NOMO-1 treated with dmso at 0.1 percent for 144 hours (cell line): ENCODE measurements around the gene MFAP4.

Experiments
- DNase-seq: peaks from one replicate; lab custom pipeline; 2025; ENCODE audit not compliant: unreplicated experiment; lab: John Stamatoyannopoulos, UW

Gene MFAP4

GRCh38 chr17:19386974-19387920 is at the start of gene MFAP4:
TSS of gene MFAP4 (minus strand) at chr17:19387190. CDS start at chr17:19387155, 35 bp downstream.
- no peak for DNase-seq

DNA sequence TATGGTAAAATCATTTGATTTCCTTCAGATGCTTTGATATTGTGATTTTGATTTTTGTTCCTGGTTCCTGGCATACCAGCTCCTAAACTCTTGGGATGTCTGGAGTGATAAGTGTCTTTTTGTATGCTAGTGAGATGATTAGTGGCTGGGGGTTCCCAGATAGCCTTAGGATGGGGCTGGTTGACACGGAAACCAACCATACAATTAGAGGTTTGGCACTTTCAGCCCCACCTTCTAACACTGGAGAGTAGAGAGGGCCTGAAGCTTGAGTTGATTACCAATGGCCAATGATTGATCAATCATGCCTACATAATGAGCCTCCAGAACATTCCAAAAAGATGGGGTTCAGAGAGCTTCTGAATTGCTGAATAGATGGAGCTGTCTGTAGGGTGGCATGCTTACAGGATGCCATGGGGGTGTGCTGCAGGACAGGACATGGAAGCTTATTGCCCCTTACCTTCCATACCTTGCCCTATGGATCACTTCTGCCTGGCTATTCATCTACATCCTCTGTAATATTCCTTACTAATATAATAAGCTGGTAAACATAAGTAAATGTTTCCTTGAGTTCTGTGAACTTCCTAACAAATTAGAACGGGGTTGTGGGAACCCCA is 46.8 kb upstream of the MFAP4 start:
- DNase-seq: no peak

DNA sequence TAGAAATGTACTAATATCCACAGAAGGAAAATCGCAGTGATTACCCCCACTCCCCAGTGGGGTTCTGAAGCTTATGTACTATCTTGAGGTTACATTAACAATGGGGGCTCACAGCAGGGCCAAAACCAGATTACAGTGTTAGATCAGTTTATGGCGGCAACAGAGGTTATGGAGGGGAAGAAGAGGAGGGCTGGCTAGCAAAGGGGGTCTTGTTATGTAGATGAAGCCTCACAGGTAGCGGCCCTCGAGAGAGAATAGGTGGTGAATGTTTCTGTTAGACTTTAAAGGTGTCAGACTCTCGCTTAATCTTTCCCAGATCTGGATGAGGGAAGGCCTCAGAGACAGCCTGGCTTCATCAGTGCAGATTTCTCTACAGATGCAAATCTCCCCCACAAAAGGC is 46.3 kb upstream of the MFAP4 start:
- no peak for DNase-seq

GRCh38 chr17:19431691-19432090 is 44.7 kb upstream of the MFAP4 start:
- DNase-seq: no peak

DNA sequence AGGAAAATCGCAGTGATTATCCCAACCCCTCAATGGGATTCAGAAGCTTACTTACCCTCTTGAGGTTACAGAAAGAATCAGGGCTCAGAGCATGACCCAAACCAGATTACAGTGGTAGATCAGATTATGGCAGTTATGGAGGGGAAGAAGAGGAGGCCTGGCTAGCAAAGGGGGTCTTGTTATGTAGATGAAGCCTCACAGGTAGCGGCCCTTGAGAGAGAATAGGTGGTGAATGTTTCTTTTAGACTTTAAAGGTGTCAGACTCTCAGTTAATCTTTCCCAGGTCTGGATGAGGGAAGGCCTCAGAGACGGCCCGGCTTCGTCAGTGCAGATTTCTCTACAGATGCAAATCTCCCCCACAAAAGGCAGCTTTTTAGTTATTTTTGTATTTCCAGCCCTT is 39.6 kb upstream of the MFAP4 start:
- DNase-seq: no peak

GRCh38 chr17:19424934-19425868 is 38.2 kb upstream of the MFAP4 start:
- DNase-seq: no peak

GRCh38 chr17:19421926-19422325 is 34.9 kb upstream of the MFAP4 start:
- DNase-seq: no peak

GRCh38 chr17:19421219-19421618 is 34.2 kb upstream of the MFAP4 start:
- no peak for DNase-seq

DNA sequence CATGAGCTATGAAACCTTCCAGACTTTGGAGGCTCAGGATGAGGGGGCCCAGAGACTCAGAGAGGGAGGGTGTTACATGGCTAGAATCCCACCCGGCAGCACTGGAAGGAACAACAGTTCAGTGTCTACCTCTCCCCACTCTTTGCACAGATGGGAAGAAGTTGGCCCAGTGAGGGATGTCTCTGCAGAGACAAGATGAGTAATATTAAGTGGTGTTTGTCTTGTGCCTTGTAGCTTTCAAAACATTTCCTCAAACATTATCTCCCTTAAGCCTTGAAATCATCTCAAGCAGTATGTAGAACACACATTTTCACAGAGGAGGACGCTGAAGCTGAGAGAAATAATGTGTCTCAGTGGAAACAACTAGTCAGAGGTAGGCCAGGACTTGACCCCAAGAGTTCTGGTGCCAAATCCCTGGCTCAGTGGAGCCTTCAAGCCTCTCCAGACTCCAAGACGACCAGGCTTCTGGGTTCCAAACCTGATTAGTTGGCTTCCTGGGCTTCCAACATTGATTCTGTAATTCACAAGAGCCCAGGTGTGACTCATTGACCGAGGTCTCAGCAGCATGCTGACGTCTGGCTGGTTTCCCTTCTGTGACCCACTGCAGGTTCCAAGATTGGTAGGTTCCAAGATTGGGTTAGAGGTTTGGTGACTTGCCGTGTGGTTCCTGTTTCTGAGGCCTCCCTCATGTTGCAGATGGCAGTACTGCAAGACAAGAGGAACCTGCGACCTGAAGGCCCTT is 31.4 kb upstream of the MFAP4 start:
- peak; percentile 36 for DNase-seq

DNA sequence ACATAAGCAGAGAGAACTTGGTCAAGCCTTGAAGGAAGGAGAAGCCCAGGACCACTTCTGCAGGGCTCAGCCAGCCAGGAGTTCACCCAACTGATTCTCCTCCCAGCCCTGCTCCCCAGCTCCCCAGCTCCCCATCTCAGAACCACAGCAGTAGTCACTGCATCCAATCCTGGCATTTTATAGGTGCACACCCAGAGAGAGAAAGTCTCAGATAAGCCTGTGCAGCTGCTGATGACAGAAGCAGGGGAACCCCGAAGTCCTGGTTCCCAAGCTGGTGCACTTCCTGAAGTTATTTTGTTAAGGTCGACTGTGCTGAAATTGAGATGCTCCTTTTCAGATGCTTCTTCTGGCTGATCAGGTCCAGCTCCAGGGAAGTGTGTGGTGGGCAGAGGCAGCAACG is 30.6 kb upstream of the MFAP4 start:
- no peak for DNase-seq

DNA sequence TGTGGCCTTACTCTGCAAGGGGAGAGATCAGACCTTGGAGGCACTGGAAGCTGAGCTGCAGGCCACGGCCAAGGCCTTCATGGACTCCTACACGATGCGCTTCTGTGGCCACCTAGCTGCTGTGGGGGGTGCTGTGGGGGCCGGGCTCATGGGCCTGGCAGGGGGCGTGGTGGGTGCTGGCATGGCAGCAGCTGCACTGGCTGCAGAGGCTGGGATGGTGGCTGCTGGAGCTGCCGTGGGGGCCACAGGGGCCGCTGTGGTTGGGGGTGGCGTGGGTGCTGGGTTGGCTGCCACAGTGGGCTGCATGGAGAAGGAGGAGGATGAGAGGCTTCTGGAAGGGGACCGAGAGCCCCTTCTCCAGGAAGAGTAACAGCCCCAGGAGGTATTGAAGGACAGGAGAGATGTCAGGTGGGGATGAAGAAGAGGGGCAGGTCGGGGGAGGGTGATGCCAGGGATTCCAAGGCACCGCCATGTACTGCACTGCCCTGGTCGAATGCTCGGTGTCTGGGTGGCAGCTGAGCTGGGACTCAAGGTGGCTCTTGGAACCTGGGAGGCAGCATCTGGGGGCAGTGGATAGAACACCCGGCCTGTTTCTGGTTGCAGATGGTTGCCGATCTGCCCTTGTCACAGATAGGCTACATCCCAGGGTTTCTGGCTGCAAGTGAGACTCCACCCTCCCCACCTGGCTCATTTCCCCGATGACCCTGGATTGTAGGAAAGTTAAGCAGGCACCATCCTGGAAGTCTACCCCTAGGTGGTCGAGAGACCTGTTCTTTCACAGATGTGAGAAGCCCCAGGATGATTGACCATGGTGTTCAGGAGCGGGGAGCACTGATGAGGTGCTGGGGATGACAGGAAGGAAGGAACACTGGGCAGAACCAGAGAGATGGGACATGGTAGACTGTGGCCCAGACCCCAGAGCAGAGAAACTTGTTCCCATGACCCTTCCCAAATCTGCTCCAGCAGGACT is 29.1 kb upstream of the MFAP4 start:
- DNase-seq: no peak

GRCh38 chr17:19415311-19415710 is 28.3 kb upstream of the MFAP4 start:
- no peak for DNase-seq

GRCh38 chr17:19414396-19415280 is 27.6 kb upstream of the MFAP4 start:
- DNase-seq: no peak

DNA sequence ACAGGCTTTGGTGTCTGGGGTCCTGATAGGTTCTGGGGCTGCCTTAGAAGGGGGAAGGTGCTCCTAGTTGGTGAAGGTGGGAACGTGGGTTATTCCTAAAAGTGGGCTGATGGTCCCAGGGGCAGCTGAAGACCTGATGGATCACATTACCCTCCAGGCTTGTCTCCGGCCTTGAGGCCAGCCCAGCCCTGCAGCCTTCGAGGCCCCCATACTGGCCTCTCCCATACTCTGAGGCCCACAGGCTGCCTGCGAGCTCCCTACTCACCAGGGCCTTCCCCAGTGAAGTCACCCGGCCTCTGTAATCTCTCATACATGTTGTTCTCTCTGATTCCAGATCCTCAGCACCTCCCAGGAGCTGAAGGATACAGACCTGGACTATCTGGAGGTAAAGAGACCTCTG is 26.8 kb upstream of the MFAP4 start:
- DNase-seq: no peak

- DNase-seq: no peak
These were observed 26.0 kb upstream of the MFAP4 start for GRCh38 chr17:19412984-19413383.

DNA sequence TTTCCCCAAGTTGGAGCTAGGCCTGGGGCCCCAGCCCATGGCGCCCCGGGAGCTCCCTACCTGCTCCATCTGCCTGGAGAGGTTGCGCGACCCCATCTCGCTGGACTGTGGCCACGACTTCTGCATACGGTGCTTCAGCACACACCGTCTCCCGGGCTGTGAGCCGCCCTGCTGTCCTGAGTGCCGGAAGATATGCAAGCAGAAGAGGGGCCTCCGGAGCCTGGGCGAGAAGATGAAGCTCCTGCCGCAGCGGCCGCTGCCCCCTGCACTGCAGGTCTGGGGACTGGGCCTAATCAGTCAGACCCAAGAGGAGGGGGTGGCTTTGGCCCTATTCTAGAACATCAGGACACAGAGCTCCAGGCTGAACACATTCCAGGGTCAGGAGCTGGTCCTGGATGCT is 25.5 kb upstream of the MFAP4 start:
- no peak for DNase-seq

DNA sequence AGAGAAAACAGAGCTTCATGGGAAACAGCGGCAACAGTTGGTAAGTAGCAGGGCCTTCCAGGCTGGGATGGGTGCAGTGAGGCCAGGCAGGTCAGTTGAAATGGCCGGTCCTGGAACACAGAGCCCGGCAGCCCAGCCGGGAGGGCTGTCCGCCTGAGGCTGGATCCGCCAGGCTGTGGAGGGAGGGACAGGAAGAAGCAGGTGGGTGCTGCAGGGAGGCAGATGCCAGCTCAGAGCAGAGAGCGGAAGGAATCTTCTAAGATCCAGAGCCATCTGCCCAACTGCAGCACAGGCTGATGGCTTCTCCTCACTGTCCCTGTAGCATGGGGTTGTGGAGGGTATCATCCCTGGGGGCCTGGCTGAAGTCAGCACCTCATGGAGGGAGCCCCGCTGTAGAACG is 24.6 kb upstream of the MFAP4 start:
- no peak for DNase-seq

DNA sequence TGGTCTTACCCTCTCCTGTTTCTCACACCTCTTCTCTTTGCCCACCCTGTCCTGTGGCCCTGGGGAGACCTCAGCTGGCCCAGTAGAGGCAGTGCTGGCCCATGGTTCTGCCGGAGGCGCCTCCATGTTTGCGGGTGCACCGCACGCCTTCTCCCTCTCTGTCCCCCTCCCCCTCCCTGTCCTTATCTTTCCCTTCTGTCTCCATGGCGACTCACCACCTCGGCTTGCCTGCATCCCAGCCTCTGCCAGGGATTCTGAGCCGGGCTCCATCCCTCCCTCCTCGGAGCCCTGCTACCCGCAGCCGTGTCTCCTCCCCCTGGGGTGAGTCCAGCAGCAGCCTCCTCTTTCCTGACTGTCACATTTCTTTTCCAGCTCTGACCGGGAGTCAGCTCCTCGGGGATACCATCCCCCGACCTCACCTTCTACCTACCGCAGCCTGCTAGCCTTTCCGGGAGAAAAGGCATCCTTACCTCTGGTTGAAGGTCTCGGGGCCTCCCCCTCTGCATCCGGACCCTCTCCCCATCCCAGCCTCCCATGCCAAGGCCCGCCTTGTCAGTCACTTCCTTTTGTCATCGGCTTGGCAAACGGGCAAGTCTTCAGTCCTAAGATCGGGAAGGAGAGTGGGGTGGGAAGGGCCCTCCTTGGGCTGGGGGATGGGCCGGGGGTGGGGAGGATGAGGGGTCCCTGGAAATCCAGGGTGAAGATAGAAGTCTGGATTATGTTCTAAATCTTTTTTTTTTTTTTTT is 24.1 kb upstream of the MFAP4 start, which contains the start of gene RNF112:
TSS of gene RNF112 (plus strand) at position 358 of the 746 bp plus-strand sequence. CDS start at position 535, 177 bp downstream.
- DNase-seq: no peak
